COLO668 (cell line): ENCODE data around the gene GREM1.

Experiments used
- DNase-seq: peaks from one replicate; lab custom pipeline; 2025; ENCODE audit not compliant: unreplicated experiment; lab: John Stamatoyannopoulos, UW

Gene GREM1

GRCh38 chr15:32717426-32718226 lies at the start of gene GREM1:
GREM1 (plus strand) TSS chr15:32718004; CDS start chr15:32730691, 12,687 bp downstream.
- peak; percentile 50 for DNase-seq

GRCh38 chr15:32668942-32669341 lies 48.9 kb upstream of the GREM1 start:
- no peak for DNase-seq

GRCh38 chr15:32669896-32670611 lies 47.8 kb upstream of the GREM1 start:
- no peak for DNase-seq

- DNase-seq, result no peak
These were observed 47.2 kb upstream of the GREM1 start for GRCh38 chr15:32670623-32671022.

DNA sequence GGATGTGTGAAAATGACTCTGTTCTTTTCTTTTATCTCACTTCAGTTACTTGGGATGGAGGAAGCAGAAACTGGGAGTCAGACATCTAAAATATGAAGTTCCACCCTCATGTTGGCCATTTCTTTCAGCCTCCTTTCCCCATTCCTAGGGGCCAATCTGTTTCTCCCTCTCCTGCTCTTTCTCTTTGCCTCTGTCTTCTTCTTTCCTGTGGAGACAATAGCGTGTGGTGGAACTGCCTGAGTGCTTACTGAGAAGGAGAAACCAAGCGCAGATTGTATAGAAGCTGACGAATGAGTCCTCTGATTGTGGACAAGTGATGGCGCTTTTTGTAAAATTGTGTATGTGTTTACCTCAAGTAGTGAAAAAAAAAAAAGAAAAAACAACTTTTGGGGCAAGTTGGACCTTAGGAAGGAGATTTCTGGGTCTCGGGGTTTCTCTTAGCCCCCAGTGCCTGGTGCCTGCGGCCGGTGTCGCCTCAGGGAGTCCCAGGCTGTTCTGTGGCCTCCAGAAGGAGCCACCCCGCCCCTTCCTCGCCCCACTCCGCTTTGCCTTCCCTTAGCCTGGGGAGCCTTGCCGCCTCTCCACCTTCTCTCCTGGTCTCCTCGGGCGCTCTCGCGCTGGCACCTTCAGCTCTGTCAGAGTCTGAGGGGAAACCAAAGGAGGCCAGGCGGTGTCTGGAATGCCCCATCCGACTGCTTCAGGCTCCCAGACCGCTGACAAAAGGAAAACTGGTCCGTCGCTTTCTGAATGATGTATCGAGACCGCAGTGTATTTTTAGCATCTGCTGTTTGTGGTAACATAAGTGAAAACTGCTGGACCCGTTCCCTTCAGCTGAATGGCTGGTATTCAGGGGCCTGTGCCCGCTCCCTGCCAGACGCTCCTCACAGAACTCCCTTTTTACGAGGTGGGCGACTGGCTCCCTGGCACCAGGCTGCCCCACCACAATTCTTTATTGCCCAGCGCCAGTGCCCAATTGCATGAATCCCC lies 46.2 kb upstream of the GREM1 start:
- no peak for DNase-seq

- DNase-seq, result no peak
These were observed 43.1 kb upstream of the GREM1 start for GRCh38 chr15:32674681-32675080.

DNA sequence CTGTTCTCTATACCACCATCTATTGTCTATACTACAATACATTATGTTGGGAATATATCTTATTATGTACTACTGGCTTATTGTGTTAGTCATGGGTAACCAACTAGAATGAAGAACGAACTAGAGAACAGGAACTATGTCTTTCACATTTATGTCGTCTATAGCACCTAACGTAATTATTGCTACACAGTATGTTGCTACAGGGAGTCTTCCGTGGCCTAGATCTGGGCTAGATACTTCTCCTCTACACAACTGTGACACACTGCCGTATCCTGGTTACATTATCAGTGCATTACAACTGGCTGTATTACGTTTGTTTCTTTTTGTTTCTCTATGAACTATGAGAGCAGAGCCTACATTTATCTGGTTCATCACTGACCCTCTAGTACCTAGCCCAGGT lies 42.3 kb upstream of the GREM1 start:
- DNase-seq, result no peak

GRCh38 chr15:32676169-32676568 lies 41.6 kb upstream of the GREM1 start:
- DNase-seq, result no peak

DNA sequence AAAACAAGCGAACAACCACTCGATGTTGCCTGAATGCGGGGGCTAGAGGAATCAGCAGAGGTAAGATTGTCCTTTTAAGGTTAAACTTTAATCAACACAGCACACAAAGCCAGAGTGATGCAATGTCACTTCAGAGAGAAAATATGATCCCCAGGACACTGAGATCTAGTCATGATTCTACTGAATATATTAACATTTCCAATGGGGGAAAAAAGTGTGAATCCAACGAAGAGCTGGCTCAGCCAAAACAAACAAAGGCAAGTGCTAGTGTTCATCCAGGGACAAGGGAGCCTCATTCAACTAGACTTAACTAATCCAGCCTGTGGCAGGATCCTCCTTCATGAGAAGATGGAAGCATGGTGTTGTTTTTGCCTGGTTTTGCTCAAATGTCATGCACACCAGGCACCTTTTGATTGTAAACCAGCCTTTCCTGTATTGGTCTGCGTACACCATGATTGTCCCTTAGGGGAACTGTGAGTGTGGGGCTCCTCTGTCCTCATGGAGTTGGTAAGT lies 40.5 kb upstream of the GREM1 start:
- peak; percentile 59 for DNase-seq

GRCh38 chr15:32679298-32679690 lies 38.5 kb upstream of the GREM1 start:
- DNase-seq, result no peak

DNA sequence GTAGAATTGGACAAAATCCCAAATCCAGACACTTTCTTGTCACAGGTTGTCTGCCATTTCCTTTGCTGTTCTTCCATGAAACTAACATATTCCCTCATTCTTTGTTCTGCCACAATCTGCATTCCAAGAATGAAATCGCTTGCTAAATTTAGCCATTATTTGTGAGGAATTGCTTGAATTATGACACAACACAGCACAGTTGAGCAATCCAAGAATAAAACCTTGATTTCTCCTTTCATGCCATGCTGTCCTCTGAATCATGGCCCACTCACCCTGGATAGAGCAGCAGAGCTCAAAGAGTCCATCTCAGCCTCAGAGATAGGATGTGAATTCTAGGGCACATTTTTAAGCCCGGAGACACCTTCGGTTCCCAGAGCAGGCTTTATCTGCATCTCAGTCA lies 35.2 kb upstream of the GREM1 start:
- DNase-seq, result no peak

GRCh38 chr15:32682977-32683630 lies 34.7 kb upstream of the GREM1 start:
- DNase-seq, result no peak

DNA sequence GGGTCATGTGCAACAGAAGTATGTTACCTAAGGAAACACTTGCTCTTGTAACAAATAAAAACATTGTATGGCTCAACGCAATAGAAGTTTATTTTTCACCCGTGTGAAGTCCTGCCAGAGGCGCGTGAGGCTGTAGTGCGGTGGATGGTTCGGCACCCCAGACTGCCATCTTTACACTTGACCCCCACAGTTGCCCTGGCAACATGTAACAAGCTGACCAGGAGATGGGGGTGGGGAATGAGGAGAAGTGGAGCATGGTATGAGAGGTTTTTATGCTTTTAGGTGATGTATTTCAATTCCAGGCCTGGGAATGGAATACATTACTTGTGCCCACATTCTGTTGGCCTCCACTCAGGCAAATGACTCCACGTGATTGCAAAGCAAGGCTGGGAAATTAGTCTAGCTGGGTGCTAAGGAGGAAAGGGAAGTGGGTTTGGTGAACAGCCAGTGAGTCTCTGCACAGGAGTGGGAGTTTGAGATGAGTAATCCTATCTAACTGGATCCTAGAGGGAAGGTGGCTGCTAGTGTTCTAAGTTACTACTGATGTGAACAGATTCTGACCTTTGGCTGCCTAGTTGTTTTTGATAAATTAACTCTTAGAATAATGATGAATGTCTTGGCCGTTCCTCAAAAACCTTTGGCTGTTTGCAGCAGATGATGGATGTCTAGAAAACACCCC lies 33.8 kb upstream of the GREM1 start:
- no peak for DNase-seq

DNA sequence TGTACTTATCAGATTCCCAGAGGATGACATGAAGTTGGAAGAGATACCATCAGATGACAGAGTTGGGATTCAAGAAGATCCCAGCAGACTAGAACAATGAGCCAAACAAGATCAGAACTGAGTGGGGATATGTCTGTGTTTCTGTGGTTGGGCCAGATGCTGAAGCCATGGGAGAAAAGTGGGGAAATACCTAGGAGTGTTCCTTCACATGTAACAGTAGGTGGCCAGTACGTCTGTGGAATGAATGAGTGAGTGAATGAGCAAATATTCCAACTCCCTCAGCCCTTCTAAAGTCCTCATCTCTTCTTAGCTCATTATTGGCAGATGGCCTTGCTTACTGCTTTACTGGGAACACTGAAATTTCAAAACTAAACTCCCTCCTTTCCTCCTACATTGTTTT lies 32.2 kb upstream of the GREM1 start:
- DNase-seq, result no peak

GRCh38 chr15:32687556-32687955 lies 30.2 kb upstream of the GREM1 start:
- DNase-seq, result no peak

GRCh38 chr15:32688151-32688639 lies 29.6 kb upstream of the GREM1 start:
- DNase-seq, result peak; percentile 92

DNA sequence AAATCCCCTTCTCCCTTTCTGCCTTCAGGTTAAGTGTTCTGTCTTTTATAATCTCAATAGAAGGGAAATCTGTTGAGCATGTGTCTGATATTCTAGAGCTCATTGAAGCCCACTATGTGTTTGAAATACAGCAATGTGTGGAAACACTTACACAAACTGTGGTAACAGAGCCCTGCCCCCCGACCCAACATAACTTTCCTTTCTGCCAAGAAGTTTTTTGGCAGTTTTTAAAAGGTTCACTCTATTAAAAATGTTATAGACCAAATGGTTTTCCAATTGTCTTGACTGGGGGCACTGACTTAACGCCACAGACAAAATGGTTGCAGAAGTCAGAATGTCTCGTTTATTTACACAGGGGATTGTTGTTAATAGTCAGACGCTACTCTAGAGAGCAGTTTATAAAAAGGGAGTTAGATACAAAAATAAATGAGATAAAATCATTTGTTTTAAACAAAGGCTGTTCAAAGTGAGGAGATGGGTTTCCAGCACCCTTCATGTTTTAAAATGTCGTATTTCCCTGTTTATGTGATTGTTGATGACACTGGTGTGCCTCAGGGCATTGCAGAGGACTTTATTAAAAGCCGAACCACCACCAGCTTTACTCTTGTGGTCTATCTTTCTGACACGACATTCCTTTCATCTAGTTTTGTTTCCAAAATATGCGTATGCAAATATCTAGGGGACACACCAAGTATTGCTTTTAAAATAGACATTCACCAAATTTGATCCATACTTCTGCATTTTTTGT lies 26.7 kb upstream of the GREM1 start:
- DNase-seq, result no peak

- DNase-seq, result no peak
These were observed 26.1 kb upstream of the GREM1 start for GRCh38 chr15:32691689-32692038.

DNA sequence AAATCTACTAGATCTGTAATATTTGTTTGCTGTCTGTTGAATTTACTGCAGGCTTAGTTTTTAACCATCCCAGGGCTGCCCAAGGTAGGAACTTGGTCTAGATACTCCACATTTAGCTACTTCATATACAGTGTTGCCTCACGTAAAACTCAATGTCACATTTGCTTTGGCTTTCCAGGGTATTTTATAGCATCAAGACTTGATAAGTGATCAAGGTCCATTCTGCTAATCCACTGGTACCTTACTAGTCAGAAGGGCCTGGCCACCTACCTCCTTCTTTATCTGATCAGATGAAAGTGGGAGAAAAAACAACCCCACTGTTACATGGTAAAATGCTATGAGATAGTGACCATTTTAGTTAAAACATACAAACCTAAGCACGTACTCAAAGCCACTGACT lies 25.5 kb upstream of the GREM1 start:
- DNase-seq, result no peak
